Activated CD4-positive, CD25-positive, alpha-beta regulatory T cell (primary cell): ENCODE data around the gene MSI2.

Source experiments
- DNase-seq, 4 experiments: peaks; one replicate each; lab custom pipeline; 2025; lab: John Stamatoyannopoulos, UW

Gene MSI2

GRCh38 chr17:57394375-57394774 lies 138.1 kb downstream of the MSI2 start:
- no peak for DNase-seq

- no peak for DNase-seq
Measured at GRCh38 chr17:57395721-57396321, 139.5 kb downstream of the MSI2 start.

- DNase-seq: no peak
Measured at GRCh38 chr17:57396511-57396921, 140.2 kb downstream of the MSI2 start.

DNA sequence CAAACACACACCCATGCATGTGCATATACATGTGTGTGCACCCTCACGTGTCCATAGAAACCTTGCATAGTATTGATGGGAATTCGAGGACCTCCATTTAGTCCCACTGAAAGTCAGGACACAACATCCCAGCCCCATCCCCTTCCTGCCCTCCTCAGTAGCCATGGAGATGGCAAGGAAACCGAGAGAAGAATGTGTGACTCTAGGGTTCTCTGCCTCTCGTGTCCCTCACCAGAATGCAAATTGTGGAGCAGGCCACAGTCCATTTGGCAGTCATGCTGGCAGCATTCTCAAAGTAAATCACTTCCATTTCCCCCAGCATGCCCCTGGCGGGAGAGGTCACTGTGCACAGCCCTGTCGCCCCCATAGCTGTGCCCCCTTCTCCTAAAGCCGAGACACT lies 141.1 kb downstream of the MSI2 start:
- DNase-seq: no peak

DNA sequence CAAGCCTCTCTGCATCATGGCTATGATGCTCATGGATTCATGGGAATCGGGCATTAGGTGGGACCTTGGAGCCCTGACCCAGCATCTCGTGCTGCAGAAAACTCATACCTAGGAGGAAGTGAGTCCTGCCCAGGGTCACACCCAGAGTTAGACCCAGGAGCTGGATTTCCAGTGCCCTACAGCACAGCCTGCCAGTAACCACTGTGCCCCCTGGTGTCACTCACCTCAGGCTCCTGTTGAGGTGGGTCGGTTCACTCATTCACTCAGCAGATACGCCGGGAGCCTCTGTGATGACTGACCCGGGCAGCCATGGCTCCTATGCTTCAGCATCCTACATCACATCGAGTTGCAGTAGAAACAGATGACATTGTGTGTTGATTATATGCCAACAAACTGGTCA lies 143.4 kb downstream of the MSI2 start:
- DNase-seq: no peak

- no peak for DNase-seq
Measured at GRCh38 chr17:57400648-57401047, 144.3 kb downstream of the MSI2 start.

- no peak for DNase-seq
Measured at GRCh38 chr17:57401556-57402488, 145.5 kb downstream of the MSI2 start.

- DNase-seq: no peak
Measured at GRCh38 chr17:57402681-57403180, 146.4 kb downstream of the MSI2 start.

- no peak for DNase-seq
Measured at GRCh38 chr17:57403236-57403635, 146.9 kb downstream of the MSI2 start.

DNA sequence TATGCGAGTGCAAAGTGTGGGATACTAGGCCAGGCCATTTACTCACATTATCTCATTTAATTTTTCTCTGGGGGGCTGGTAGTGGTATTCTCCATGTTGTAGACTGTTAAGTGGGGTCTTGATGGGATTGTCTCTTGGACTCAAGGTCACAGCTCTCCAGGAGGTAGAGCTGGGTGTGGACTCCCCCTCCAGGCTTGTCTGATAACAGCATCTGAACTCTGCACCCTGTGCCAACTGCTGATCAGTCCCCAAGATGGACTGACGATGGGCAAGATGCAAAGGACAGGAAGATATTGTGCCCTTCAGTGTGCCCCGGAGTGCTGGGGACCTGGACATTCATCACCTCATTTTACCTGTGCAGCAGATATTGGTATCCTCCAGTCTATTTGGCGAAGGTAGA lies 147.8 kb downstream of the MSI2 start:
- no peak for DNase-seq

GRCh38 chr17:57404795-57405490 lies 148.6 kb downstream of the MSI2 start:
- no peak for DNase-seq

DNA sequence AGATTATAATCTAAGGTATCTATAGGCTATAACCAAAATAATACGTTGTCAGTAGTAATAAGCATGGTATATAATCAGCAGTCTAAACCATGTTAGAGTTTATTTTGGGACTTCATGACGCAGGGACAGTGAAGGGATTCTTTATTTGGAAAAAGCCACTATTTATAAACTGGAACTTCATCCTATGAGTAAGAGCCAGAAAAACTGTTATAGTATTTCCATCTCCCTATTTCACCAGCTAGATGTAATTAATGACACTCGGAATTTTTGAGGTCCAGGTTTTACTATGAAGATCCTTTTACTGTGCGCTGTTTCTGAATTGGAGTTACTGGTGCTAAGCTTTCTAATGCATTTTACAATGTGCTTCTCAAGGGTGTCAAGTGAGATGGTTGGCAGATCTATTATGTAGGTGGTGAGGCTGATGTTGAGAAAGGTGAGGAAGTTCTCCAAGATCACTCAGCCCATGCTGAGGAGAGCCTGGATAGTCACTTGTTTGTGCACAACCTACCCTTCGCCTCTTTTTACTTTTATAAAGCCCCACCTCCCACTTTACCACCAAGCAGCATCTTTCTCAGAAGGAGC lies 149.3 kb downstream of the MSI2 start:
- DNase-seq: no peak

DNA sequence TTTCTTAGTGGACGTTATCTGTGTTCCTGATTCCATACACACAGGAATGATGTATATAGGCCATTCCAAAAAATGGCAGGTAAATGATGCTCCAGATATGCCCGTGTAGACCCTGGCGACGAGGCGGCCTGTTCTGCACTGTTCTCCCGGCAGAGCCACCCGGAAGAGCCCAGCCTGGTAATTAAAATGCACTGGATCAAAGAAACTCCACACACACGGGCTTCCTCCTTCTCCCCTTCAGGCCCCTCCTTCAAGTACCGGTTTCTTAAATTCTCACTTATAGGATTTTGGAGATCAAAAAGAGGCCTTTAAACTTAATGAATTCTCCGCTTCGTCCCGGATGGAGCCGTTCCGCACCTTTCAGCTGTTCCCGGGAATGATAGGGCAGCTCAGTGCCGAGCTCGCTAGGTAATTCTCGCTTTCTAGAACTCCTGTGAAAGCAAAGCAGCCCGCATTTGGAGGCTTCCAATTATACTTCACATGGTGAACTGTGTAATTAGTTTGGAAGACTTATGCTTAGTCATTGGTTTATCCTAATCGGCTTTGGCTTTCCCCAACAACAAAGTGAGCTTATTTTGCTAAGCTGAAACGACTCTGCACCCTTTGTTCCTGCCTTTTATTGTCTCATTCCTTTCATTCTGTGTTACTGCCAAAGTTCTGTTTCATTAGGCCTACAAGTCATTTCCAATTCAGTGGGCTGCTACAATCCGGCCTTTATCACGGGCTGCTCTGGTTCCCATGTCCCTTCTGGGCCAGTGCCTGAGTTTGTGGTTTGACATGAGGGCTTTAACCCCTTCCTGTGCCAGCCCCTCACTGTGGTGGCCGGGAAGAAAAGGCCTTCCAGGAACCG lies 150.0 kb downstream of the MSI2 start:
- DNase-seq: no peak

- no peak for DNase-seq
Measured at GRCh38 chr17:57406981-57407286, 150.6 kb downstream of the MSI2 start.

DNA sequence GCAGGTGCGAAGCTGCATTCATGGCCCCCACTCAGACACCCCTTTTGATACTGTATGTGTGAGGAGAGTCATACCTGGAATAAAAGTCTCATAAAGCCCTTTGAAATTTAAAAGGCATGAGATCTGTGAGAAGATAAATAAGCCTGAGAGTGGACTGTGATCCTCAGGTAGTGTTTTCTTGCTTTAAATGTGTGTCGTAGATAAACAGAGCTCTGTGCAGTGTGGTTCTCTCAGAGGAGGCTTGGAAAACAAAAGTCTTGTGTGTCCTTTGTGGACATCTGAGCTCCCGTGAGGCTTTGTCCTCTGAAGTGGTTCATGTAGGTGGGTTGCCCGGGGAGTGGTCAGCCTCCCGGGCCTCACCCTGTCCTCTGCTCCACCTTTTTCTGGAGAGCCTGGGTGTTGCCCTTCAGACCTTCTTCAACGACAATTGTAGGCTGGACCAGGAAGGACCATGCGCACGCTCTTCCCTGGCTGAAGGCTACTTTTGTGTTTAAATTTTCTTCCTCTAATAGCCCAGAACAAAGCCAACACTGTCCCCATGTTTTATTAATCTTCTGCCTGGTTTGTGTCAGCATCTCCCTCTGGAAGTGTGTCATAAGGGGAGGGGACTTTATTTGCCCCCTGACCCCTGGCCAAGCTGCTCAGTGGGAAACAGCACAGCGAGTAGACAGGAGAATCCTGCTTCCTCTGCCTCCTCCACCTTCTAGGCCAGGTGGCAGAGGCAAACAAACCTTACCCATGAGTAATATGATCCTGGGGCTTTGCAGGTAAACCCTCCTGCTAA lies 151.2 kb downstream of the MSI2 start:
- no peak for DNase-seq

- DNase-seq: no peak
Measured at GRCh38 chr17:57408071-57408811, 151.9 kb downstream of the MSI2 start.

GRCh38 chr17:57410169-57410568 lies 153.8 kb downstream of the MSI2 start:
- DNase-seq: no peak

GRCh38 chr17:57412520-57413096 lies 156.3 kb downstream of the MSI2 start:
- DNase-seq: no peak

- no peak for DNase-seq
Measured at GRCh38 chr17:57413848-57414651, 157.7 kb downstream of the MSI2 start.
